IPS-NIHi7 (cell line): ENCODE results near the gene CHRNA5.

Experiments used
- DNase-seq: peaks from one replicate; pipeline ENCODE4 v3.0.0; 2012; ENCODE audit warnings: mixed read lengths; ENCODE audit errors: extremely low spot score

Gene CHRNA5

DNA sequence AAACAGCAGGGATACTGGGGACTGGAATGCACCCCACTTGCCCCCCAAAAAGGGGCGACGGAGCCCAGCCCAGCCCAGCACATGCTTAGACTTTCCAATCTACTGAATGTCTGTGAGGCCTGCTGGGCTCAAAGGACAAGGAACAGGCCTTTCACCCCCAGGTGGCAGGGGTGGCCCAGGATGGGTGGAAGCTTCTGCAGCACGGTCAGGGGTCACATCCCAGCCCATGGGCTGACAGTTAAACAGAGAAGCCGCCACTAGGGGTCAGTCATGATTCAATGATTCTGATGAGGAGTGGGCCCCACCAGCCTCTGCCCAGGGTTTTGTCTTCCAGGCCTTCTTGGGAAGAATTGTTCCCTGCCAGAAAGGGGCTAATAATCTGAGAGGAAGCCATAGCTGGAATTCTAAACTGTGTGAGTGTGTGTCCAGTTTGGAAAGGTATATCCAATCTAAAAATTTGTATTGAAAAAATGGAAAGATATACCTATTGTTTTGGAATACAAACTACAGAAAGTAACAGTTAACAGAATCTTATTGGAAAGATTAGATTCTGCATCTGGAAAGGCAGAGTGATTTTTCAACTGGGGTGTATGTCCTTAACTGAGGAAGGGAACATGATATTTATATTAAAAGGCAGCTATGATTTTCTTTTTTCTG, 73.5 kb downstream of the CHRNA5 start:
- DNase-seq: peak; percentile 86

DNA sequence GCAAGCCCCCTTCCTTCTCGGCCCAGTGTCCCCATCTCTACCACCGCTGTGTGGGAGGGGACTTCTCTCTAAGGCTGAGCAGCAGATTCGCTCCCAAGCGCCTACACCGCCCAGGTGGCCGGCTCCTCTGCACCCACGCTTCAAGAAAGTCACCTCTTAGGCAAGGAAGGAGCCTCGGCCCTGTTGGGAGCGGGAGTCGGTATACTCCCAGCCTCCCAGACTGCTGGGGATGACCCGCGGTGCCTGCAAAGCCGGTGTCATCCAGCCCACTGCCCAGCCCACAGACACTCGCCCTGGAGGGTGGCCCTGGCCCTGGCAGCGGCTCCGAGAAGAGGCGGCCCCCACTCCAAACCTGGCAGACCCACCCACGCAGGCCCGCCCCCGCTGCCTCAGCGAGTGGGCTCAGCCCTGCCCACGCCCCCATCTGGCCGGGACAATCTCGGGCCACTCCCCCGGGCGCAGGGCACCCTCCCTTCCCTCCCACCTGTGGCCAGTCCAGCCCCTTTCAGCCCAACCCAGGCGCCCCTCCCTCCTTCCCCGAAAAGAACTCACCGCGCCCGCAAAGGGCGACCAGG, 75.3 kb downstream of the CHRNA5 start:
- peak; percentile 70 for DNase-seq

DNA sequence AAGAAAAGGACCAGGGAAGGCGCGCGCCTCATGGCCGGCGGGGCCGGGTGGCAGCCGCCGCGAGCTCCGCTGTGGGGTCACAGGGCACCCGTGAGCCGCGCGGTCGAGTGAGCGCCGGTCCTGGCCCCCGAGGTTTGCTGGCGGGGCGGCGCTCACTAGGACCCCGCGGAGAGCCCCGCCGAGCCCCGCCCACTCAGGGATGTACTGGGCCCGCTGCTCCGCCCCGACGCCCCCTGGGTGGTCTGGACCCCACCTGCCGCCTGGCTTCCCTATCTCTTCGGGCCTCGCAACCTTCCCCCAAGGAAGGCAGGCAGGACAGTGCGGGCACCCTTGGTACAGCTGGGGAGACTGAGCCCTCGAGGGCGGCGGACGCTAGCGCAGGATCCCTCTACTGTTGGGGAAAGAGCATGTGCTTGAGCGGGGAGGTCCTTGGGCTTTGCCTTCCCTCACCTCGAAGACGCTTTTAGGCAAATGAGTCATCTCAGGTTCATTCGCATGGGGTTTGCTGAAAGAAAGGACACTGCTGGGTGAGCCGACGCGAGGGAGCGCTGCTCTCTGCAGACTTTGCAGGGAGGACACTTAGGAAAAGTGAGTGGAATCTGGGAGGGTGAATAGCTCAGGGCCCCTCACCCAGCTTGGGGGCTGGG, 75.9 kb downstream of the CHRNA5 start, which contains the start of gene CHRNB4:
Gene CHRNB4 (minus strand): TSS at position 109 of the 647 bp plus-strand sequence. CDS start 77 bp downstream, at position 32.
- DNase-seq: peak; percentile 93

DNA sequence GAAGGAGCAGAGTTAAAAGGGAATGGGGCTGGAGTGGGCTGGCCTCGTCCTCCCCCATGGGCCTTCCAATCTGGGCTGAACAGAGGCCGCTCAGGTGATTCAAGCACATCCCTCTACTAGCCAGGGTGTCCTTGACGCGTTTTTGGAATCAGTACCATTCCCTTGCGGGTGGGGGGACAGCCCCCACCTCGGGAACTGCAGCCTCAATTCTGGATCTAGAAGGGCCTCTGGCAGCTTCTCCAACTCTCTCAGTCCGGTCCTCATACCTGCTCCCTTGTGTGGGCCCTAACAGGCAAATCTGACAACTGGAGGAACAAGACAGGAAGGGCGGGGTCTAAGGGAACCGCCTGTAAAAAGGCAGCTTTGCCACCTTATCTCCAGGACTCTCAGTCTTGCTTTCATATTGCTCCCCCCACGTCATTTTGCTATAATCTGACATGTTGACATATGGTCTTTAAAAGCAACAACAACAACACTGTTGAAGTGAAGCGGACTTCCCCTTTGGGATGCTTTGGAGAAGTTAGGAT, 76.5 kb downstream of the CHRNA5 start:
- no peak for DNase-seq

DNA sequence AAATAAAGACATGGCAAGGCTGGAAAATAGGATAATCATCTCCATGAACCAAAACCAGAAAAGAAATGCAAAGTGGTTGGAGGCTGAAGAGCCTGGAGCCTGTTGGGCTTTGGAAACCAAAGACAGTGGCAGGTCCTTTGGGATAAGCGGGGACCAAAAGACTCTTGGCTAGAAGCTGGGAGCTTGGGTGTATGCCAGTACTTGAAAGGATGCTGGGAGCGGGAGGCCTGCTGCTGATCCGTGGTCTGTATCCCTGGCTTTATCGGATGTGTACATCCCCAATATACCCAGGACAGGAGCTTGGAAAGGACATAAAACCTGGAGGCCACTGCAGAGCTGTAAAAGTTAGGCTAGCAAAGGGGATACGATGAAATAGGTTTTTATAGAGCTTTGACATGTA, 77.0 kb downstream of the CHRNA5 start:
- DNase-seq: no peak
